NT2/D1 (cell line): ENCODE results near the gene IMMP2L.

Source experiments
- YY1 ChIP-seq: IDR thresholded peaks from 2 replicates; pipeline ENCODE4 v1.6.1; 2011; ENCODE audit not compliant: insufficient read length, insufficient read depth
- ZNF274 ChIP-seq: IDR thresholded peaks from 2 replicates; pipeline ENCODE4 v1.6.1; 2011; ENCODE audit warnings: mild to moderate bottlenecking, low read depth, low read length

DNA sequence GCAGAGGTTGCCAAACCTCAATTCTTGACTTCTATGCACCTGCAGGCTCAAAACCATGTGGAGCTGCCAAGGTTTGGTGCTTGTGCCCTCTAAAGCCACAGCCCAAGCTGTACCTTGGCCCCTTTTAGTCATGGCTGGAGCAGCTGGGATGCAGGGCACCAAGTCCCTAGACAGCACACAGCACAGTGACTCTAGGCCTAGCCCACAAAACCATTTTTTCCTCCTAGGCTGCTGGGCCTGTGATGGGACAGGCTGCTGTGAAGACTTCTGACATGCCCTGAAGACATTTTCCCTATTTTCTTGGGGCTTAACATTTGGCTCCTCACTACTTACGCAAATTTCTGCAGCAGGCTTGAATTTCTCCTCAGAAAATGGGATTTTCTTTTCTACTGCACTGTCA, 499.1 kb downstream of the IMMP2L start:
- no peak for TF ChIP-seq ZNF274
- TF ChIP-seq YY1, result no peak
